Measurements from ENCODE around the gene ZNF496.

The ZNF496 gene

DNA sequence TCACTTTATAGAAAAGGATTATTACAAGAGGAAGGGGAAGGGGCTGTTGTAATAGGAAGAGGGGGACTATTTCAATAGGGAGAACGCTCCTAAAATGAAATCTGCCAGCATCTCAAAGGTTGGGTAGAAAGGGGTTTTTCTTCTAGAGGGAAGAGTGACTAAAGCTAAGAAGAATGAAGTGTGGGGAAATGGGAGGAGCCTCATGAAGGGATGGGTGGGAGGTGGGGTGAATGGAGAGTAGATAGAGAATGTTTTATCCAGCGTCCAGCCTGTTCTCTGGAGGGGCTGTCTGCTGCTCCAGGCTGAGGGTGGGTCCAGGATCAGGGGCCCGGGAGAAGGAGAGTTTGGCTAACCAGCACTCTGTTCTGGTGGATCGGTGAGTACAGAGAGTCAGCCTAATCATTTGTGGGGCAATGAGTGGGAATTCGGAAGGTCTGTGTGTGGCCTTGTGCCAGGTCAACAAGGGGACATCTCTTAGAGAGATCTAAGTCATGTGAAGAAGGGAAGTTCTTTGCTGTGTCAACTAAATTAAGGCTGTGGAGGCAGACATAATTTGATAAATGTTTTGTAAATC lies 50.6 kb downstream of the ZNF496 start:
- TF ChIP-seq, protein P1, sequence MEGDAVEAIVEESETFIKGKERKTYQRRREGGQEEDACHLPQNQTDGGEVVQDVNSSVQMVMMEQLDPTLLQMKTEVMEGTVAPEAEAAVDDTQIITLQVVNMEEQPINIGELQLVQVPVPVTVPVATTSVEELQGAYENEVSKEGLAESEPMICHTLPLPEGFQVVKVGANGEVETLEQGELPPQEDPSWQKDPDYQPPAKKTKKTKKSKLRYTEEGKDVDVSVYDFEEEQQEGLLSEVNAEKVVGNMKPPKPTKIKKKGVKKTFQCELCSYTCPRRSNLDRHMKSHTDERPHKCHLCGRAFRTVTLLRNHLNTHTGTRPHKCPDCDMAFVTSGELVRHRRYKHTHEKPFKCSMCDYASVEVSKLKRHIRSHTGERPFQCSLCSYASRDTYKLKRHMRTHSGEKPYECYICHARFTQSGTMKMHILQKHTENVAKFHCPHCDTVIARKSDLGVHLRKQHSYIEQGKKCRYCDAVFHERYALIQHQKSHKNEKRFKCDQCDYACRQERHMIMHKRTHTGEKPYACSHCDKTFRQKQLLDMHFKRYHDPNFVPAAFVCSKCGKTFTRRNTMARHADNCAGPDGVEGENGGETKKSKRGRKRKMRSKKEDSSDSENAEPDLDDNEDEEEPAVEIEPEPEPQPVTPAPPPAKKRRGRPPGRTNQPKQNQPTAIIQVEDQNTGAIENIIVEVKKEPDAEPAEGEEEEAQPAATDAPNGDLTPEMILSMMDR (conservative IDR thresholded peaks at IDR 0.05; ENCODE audit: low read length): no peak
- no peak overlapping the region for H3K4me3 ChIP-seq (ENCODE audit: low read length)
- DNase-seq (ENCODE audit: low read depth): no peak

DNA sequence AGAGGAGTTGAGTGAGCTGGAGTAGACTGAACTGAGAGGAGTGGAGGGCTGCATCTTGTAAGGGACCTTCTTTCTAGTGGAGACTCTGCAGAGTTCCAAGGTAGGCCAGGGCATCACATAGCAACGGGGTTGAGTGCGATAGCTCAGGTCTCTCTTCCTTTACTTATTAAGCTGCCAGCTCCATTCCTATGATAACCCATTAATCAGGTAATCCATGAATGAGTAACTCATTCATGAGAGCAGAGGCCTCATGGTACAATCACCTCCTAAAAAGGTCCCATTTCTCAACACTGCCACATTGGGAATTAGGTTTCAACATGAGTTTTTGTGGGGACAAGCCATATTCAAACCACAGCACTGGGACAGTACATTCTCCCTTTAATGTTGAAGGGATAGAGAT lies 54.5 kb downstream of the ZNF496 start:
- no peak for DNase-seq (ENCODE audit: low read depth)
- TF ChIP-seq, protein P1 (conservative IDR thresholded peaks at IDR 0.05; ENCODE audit: low read length): no peak
- no peak overlapping the region for H3K4me3 ChIP-seq (ENCODE audit: low read length)

DNA sequence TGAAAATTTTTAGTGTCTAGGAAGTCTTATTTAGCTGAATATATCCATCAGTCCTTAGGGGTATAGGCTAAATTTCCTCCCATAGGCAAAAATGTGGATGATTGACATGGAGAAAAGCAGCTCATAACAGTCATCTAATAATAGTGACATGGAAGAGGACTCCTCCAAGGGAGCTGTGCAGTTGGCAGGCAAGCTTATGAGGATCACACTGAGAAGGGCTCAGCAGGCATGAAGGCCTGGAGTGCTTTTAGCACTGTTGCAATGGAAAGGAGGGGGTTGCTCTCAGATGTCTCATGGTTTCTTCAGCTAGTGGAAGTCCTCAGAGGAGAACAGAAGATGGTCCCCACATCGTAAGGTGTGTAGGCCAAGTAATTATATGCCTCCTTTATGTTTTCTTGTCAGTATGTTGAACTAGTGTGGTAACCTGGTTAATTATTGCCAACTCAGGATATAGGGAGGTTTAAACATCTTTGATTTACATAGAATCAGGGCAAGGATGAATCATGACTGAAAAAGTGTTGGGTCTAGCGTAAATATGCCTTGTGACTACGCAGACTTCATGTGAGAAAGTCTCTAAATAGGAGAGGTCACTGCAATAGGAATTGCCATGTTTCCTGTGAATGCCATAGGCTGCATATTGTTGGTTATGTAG lies 56.9 kb downstream of the ZNF496 start:
- no peak for DNase-seq (ENCODE audit: low read depth)
- TF ChIP-seq, protein P1 (conservative IDR thresholded peaks at IDR 0.05; ENCODE audit: low read length): no peak
- no peak overlapping the region for H3K4me3 ChIP-seq (ENCODE audit: low read length)

DNA sequence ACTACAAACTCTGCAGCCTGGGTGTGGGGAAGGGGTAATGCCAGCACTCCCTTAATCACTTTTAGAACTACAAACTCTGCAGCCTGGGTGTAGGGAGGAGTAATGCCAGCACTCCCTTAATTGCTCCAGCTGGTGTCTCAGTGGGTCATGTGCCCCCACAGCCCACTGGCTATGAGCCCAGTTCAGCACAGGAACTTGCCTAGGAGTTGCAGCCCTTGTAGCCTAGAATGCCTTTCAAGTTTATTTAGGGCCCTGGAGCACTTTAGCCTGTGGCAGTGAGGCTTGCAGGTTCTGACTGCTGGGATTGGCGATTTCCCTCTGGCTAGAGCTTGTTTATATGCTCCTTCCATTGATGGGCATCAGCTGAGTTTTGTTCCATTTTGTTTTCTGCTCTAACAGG lies 58.7 kb downstream of the ZNF496 start:
- TF ChIP-seq, protein P1 (conservative IDR thresholded peaks at IDR 0.05; ENCODE audit: low read length): no peak
- H3K4me3 ChIP-seq (ENCODE audit: low read length): no peak overlapping the region
- DNase-seq (ENCODE audit: low read depth): no peak

DNA sequence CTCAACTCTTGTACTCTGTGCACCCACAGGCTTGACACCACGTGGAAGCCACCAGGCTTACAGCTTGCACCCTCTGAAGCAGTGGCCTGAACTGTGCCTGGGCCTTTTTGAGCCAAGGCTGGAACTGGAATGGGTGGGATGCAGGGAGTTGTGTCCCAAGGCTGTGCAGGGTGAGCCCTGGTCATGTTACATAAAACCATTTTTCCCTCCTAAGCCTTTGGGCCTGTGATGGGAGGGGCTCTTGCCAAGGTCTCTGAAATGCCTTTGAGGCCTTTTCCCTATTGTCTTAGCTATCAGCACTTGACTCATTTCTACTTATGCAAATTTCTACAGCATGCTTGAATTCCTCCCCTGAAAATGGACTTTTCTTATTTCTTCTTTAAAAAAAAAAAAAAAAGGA lies 61.7 kb downstream of the ZNF496 start:
- H3K4me3 ChIP-seq (ENCODE audit: low read length): no peak overlapping the region
- DNase-seq (ENCODE audit: low read depth): no peak

DNA sequence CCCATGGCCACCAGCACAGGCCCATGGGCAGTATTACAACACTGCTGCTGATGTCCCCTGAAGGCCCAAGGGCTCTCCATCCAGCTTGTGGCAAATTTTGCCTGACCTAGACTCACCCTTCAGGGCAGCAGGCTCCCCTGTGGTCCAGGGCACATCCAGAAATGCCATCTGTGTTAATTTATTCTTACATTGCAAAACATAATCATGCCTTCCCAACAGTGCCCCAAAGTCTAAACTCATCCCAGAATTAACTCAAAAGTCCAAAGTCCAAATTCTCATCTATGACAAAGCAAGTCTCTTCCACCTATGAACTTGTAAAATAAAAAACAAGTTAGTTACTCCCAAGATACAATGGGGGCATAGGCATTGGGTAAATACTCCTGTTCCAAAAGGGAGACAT lies 62.5 kb downstream of the ZNF496 start:
- TF ChIP-seq, protein P1 (conservative IDR thresholded peaks at IDR 0.05; ENCODE audit: low read length): no peak
- no peak for DNase-seq (ENCODE audit: low read depth)
- no peak overlapping the region for H3K4me3 ChIP-seq (ENCODE audit: low read length)

More for the DNA sequence above, 61.7 kb downstream of the ZNF496 start:
- TF ChIP-seq, protein P1 (conservative IDR thresholded peaks at IDR 0.05; ENCODE audit: low read length): no peak

DNA sequence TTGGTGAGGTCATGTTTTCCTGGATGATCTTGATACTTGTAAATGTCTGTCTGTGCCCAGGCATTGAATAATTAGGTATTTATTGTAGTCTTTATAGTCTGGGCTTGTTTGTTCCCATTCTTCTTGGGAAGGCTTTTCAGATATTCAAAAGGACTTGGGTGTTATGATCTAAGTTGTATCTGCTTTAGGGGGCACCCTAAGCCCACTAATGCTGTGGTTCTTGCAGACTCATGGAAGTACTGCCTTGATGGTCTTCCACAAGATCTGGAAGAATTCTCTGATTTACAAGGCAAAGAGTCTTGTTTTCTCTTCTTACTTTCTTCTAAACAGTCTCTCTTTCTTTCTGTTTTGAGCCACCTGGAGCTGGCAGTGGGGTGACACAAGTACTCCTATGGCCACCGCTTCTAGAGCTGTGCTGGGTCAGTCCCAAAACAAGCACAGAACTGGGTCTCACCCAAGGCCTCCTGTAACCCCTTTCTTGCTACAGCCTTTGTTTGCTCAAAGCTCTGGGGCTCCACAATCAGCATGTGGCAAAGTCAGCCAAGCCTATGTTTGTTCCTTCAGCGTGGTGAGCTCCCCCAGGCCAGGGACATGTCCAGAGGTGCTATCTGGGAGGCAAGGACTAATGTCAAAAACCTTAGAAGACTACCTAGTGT lies 63.1 kb downstream of the ZNF496 start:
- TF ChIP-seq, protein P1 (conservative IDR thresholded peaks at IDR 0.05; ENCODE audit: low read length): no peak
- DNase-seq (ENCODE audit: low read depth): peak; percentile 5
- no peak overlapping the region for H3K4me3 ChIP-seq (ENCODE audit: low read length)
